Endothelial cell (in vitro differentiated cells): Measurements from ENCODE around the gene KRT20. TPM values are rescaled to one million over a fixed set of nuclear protein-coding genes. Genes with fewer than 3 reads are reported as not detected.

ENCODE experiments used
- DNase-seq: peaks from one replicate; pipeline ENCODE4 v3.0.0; 2021; ENCODE audit warnings: low spot score
- H3K27ac Mint-ChIP-seq: one replicate; pipeline ENCODE4 v1.8.0; 2021; ENCODE audit warnings: mixed read lengths, inconsistent platforms; ENCODE audit not compliant: unreplicated experiment
- H3K27me3 Mint-ChIP-seq: one replicate; pipeline ENCODE4 v1.8.0; 2021; ENCODE audit warnings: mild to moderate bottlenecking, moderate library complexity, mixed read lengths, inconsistent platforms; ENCODE audit not compliant: unreplicated experiment
- H3K36me3 Mint-ChIP-seq: one replicate; pipeline ENCODE4 v1.8.0; 2021; ENCODE audit warnings: mild to moderate bottlenecking, low read depth, mixed read lengths, inconsistent platforms; ENCODE audit not compliant: unreplicated experiment
- H3K4me1 Mint-ChIP-seq: one replicate; pipeline ENCODE4 v1.8.0; 2021; ENCODE audit warnings: mild to moderate bottlenecking, mixed read lengths, inconsistent platforms; ENCODE audit not compliant: unreplicated experiment
- H3K4me3 Mint-ChIP-seq: one replicate; pipeline ENCODE4 v1.8.0; 2021; ENCODE audit warnings: mild to moderate bottlenecking, mixed read lengths, inconsistent platforms; ENCODE audit not compliant: unreplicated experiment
- H3K9me3 Mint-ChIP-seq: one replicate; pipeline ENCODE4 v1.8.0; 2021; ENCODE audit warnings: mixed read lengths, inconsistent platforms; ENCODE audit not compliant: unreplicated experiment
- total RNA-seq: library from RNA; stranded (reverse); fragmentation: NEBNext Ultra II Directional; extraction: Animal tissue kit (Norgen Biotek cat#: 25700); gene quantifications from one replicate; pipeline ENCODE4 v1.2.1, GENCODE V29; 2021; ENCODE audit not compliant: unreplicated experiment
- TF ChIP-seq, protein P1 (sequence below): fragments of 200-600 bp; sonication (generic); IDR thresholded peaks from one replicate; pipeline ENCODE4 v1.5.0; 2021; ENCODE audit warnings: antibody characterized with exemption; ENCODE audit not compliant: unreplicated experiment

KRT20 gene
- total RNA-seq, 1 donor from 2014 or later = not detected

DNA sequence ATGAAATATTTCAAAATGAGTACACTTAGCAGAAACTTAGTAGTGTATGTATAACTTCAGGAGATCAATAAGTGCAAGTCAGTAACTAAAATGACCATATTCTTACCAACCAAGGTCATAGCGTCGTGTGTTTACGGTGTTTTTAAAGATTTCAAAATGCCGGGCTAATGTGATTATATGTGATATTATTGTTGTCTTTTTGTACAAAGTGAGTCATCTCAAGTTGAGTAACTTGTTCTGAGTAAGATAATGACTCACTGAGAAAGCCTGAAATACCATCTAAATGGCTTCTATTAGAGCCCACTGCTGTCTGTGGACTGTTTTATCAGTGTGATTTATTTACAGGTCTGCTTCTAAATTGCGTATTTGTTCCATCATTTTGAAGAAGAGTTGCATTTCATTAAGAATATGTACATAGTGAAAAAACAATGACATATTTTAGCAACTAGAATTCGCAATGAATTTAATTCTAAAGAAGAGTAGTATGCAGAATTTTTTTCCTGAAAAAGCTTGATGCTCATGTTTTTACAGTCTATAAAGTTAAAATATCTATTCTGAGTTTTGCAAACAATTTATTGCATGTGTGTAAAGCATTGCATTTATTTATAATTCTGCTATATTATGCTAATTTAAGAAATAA lies 30.7 kb downstream of the KRT20 start:
- TF ChIP-seq, protein P1, sequence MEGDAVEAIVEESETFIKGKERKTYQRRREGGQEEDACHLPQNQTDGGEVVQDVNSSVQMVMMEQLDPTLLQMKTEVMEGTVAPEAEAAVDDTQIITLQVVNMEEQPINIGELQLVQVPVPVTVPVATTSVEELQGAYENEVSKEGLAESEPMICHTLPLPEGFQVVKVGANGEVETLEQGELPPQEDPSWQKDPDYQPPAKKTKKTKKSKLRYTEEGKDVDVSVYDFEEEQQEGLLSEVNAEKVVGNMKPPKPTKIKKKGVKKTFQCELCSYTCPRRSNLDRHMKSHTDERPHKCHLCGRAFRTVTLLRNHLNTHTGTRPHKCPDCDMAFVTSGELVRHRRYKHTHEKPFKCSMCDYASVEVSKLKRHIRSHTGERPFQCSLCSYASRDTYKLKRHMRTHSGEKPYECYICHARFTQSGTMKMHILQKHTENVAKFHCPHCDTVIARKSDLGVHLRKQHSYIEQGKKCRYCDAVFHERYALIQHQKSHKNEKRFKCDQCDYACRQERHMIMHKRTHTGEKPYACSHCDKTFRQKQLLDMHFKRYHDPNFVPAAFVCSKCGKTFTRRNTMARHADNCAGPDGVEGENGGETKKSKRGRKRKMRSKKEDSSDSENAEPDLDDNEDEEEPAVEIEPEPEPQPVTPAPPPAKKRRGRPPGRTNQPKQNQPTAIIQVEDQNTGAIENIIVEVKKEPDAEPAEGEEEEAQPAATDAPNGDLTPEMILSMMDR = no peak
- no peaks in the 10 kb centered on the region for H3K36me3 Mint-ChIP-seq
- H3K4me3 Mint-ChIP-seq = no peak overlapping the region
- H3K27ac Mint-ChIP-seq = no peak overlapping the region
- no peak for DNase-seq
- H3K9me3 Mint-ChIP-seq = no peaks in the 10 kb centered on the region
- no peaks in the 10 kb centered on the region for H3K4me1 Mint-ChIP-seq
- H3K27me3 Mint-ChIP-seq = no peaks in the 10 kb centered on the region

DNA sequence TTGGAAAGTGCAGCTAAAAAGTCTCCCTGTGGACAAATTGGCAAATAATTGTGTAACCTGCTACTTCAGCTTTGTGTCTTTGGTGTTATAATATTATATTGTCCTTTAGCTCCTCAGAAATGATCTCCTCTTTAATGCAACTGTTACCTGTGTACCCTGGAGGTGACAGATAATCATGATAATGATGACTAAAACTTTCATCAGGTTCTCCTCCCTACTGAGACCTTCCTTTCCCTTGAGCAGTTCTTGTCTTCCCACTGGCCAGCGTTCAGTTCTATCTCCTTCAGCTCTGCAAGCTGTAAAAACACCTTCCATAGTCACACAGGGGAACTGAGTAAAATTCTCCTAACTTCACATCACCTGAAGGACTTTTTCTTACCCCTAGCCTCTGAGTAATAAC lies 32.7 kb downstream of the KRT20 start:
- Mint-ChIP-seq H3K36me3 (no peaks in the 10 kb centered on the region), H3K27ac (no peak overlapping the region), H3K4me1 (no peaks in the 10 kb centered on the region), H3K9me3 (no peaks in the 10 kb centered on the region), H3K4me3 (no peak overlapping the region), H3K27me3 (no peaks in the 10 kb centered on the region)
- no peak for DNase-seq
- TF ChIP-seq, protein P1 = no peak

DNA sequence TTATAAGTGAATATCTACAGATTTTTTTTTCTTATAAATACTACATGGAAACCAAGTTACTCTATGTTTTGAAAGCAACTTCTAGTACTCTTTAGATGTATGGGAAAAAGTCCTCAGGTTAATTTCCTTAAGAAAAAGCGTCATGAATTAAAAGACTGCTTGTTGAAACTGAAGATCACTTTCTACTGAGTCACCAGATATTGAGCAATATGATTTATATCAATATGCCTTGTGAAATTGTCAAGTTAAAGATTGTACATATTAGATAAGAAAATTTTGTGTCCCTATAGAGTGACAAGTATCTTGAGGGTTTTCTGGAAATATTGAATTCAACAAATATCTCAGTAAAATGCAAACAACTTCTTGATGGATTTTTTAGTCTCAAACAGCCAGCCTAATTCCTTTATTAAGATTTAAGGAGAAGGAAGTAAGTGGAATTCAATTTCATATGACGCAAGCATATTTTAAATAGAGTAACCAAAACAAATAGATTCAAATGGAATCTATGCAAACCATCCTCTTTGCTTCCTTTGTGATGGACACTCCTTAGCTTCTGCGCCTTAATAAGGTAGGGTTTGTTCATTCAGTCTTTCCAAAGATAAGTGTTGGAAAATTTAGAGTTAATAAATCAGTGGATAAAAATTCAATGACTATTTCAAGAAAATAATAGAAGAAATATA lies 34.6 kb downstream of the KRT20 start:
- H3K4me1 Mint-ChIP-seq = no peaks in the 10 kb centered on the region
- DNase-seq = no peak
- no peaks in the 10 kb centered on the region for H3K9me3 Mint-ChIP-seq
- no peaks in the 10 kb centered on the region for H3K27me3 Mint-ChIP-seq
- no peak overlapping the region for H3K4me3 Mint-ChIP-seq
- H3K27ac Mint-ChIP-seq = no peak overlapping the region
- TF ChIP-seq, protein P1 = no peak
- no peaks in the 10 kb centered on the region for H3K36me3 Mint-ChIP-seq

DNA sequence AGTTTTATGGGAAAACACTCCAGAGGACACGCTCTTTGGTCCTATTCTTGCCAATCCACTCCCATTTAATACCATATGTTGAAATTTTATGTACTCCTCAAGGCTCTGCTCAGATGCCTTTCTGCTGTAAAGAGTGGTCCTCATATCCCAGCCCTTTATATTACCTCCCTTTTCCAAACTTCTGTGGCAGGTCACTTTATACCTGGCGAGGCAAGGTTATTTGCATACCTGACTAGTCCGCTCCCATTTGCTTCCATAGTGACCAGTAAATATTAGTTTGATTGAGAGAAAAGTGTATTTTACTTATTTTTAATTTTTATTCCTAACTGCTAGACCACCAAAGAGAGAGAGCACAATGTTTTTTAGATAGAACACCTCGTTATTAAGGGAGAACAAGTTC lies 35.3 kb downstream of the KRT20 start:
- no peak overlapping the region for H3K27ac Mint-ChIP-seq
- no peaks in the 10 kb centered on the region for H3K27me3 Mint-ChIP-seq
- no peaks in the 10 kb centered on the region for H3K9me3 Mint-ChIP-seq

More for the DNA sequence above, 35.3 kb downstream of the KRT20 start:
- TF ChIP-seq, protein P1 = no peak
- DNase-seq = no peak
- H3K36me3 Mint-ChIP-seq = no peaks in the 10 kb centered on the region
- H3K4me1 Mint-ChIP-seq = no peaks in the 10 kb centered on the region
- H3K4me3 Mint-ChIP-seq = no peak overlapping the region
